GM12892 (cell line): ENCODE measurements around the gene SDCCAG8.

ENCODE experiments used
- POLR2A ChIP-seq: IDR thresholded peaks from 2 replicates; pipeline ENCODE4 v1.6.1; 2011; ENCODE audit warnings: low read depth, low read length, control low read depth
- POLR2AphosphoS5 ChIP-seq: IDR thresholded peaks from 2 replicates; pipeline ENCODE4 v1.6.1; 2011; ENCODE audit warnings: low read depth, low read length, control low read depth
- TAF1 ChIP-seq: IDR thresholded peaks from 2 replicates; pipeline ENCODE4 v1.6.1; 2011; ENCODE audit warnings: low read depth, mild to moderate bottlenecking, control low read depth, low read length, borderline replicate concordance

- TF ChIP-seq POLR2A = no peak
- no peak for TF ChIP-seq POLR2AphosphoS5
- no peak for TF ChIP-seq TAF1
Measured at GRCh38 chr1:243341074-243341473, 85.2 kb downstream of the SDCCAG8 start.
